Osteoblast (primary cell): ENCODE measurements around the gene TNIP2. TPM values are rescaled to one million over a fixed set of nuclear protein-coding genes. Genes with fewer than 3 reads are reported as not detected.

Experiments used
- DNase-seq: peaks from one replicate; pipeline ENCODE4 v3.0.0; 2011; ENCODE audit warnings: low spot score, mixed read lengths; ENCODE audit not compliant: insufficient read length; ENCODE audit errors: missing footprints
- H2AFZ ChIP-seq: 2 replicates; pipeline ENCODE4 v1.6.0; 2011; ENCODE audit warnings: mild to moderate bottlenecking, low read length
- H3K27ac ChIP-seq: 2 replicates; pipeline ENCODE4 v1.5.1; 2011; ENCODE audit warnings: mild to moderate bottlenecking, low read depth, low read length, moderate library complexity
- H3K27me3 ChIP-seq: 2 replicates; pipeline ENCODE4 v1.6.0; 2012; ENCODE audit warnings: mild to moderate bottlenecking, control low read depth, inconsistent platforms, low read length, moderate library complexity; ENCODE audit not compliant: insufficient read depth
- H3K36me3 ChIP-seq: 2 replicates; pipeline ENCODE4 v1.5.1; 2011; ENCODE audit warnings: mild to moderate bottlenecking, low read length, control low read depth, moderate library complexity; ENCODE audit not compliant: insufficient read depth
- H3K4me1 ChIP-seq: 2 replicates; pipeline ENCODE4 v1.5.1; 2011; ENCODE audit warnings: mild to moderate bottlenecking, low read length, control low read depth, moderate library complexity; ENCODE audit not compliant: insufficient read depth
- H3K4me2 ChIP-seq: 2 replicates; pipeline ENCODE4 v1.6.0; 2011; ENCODE audit warnings: mild to moderate bottlenecking, low read length; ENCODE audit not compliant: insufficient read depth
- H3K4me3 ChIP-seq: fragments of 200-600 bp; sonication (generic); 3 replicates; pipeline ENCODE4 v1.5.1; 2012; ENCODE audit warnings: mild to moderate bottlenecking, low read length, inconsistent platforms; ENCODE audit not compliant: insufficient read depth
- H3K79me2 ChIP-seq: 2 replicates; pipeline ENCODE4 v1.6.0; 2012; ENCODE audit warnings: mild to moderate bottlenecking, low read length, control low read depth, inconsistent platforms; ENCODE audit not compliant: insufficient read depth
- H3K9me3 ChIP-seq: 2 replicates; pipeline ENCODE4 v1.5.1; 2011; ENCODE audit warnings: low read depth, low read length, control low read depth
- H4K20me1 ChIP-seq: 2 replicates; pipeline ENCODE4 v1.6.0; 2012; ENCODE audit warnings: mild to moderate bottlenecking, low read length, control low read depth; ENCODE audit not compliant: insufficient read depth
- total RNA-seq: library from RNA; depleted of rRNA; stranded (reverse); fragments of >200 nt; gene quantifications from 2 replicates; pipeline ENCODE4 v1.2.3, GENCODE V29; 2012
- TF ChIP-seq, protein P1 (sequence below): IDR thresholded peaks from 2 replicates; pipeline ENCODE4 v1.5.1; 2011; ENCODE audit warnings: mild to moderate bottlenecking, low read depth, low read length, moderate library complexity; ENCODE audit errors: extremely low read depth

TNIP2 gene
- total RNA-seq, 1 donor: 44.9 TPM

DNA sequence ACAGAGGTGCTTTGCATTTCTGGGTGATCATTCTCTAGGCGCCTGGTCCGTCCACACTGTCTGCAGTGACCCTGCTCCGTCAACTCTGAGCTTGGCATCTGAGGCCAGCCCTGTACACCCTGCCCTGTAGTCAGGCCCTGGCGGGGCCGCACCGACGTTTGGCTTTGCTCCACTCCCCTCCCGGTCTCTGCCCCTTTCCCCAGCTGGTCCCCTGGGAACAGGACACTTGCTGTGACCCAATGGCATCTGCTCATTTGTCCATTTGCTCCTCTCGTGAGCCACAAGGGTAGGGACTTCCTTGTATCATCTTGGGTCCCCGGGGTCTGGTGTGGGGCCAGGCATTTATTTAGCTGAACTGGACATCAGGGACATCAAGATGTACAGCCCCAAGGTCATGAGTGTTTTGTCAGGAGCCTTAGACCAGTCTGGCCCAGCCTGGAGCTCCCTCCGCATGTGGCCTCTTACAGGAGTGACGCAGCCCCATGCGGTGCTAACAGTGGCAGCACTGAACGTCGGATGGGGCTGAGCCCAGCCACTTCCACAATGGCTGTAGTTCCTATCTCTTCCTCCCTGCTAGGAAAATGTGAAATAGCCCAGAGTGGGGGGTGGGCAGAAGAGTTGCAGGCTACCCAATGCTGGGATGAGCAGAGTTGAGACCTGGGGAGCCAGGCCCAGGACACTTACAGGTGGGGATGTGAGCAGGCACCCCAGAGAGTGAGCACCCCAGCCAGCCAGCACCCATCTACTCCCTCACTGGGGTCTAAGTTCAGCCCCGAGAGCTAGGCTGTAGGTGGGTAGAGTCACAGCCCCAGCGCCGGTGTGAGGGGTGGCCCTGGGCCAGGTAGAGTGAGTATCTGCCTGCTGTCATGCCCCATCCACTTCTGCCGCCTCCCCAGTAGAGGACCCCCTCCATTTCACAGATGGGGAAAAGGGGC lies 34.7 kb upstream of the TNIP2 start:
- Histone ChIP-seq H3K9me3 (no peaks in the 10 kb centered on the region), H3K79me2 (peaks cover 20% of the 10 kb centered on the region), H3K4me2 (no peak overlapping the region), H3K36me3 (no peaks in the 10 kb centered on the region), H4K20me1 (no peaks in the 10 kb centered on the region), H2AFZ (no peak overlapping the region), H3K4me3 (no peak overlapping the region), H3K27me3 (no peaks in the 10 kb centered on the region), H3K4me1 (peaks cover 21% of the 10 kb centered on the region), H3K27ac (no peak overlapping the region)
- peak; percentile 83 for DNase-seq
- TF ChIP-seq, protein P1, sequence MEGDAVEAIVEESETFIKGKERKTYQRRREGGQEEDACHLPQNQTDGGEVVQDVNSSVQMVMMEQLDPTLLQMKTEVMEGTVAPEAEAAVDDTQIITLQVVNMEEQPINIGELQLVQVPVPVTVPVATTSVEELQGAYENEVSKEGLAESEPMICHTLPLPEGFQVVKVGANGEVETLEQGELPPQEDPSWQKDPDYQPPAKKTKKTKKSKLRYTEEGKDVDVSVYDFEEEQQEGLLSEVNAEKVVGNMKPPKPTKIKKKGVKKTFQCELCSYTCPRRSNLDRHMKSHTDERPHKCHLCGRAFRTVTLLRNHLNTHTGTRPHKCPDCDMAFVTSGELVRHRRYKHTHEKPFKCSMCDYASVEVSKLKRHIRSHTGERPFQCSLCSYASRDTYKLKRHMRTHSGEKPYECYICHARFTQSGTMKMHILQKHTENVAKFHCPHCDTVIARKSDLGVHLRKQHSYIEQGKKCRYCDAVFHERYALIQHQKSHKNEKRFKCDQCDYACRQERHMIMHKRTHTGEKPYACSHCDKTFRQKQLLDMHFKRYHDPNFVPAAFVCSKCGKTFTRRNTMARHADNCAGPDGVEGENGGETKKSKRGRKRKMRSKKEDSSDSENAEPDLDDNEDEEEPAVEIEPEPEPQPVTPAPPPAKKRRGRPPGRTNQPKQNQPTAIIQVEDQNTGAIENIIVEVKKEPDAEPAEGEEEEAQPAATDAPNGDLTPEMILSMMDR: no peak

DNA sequence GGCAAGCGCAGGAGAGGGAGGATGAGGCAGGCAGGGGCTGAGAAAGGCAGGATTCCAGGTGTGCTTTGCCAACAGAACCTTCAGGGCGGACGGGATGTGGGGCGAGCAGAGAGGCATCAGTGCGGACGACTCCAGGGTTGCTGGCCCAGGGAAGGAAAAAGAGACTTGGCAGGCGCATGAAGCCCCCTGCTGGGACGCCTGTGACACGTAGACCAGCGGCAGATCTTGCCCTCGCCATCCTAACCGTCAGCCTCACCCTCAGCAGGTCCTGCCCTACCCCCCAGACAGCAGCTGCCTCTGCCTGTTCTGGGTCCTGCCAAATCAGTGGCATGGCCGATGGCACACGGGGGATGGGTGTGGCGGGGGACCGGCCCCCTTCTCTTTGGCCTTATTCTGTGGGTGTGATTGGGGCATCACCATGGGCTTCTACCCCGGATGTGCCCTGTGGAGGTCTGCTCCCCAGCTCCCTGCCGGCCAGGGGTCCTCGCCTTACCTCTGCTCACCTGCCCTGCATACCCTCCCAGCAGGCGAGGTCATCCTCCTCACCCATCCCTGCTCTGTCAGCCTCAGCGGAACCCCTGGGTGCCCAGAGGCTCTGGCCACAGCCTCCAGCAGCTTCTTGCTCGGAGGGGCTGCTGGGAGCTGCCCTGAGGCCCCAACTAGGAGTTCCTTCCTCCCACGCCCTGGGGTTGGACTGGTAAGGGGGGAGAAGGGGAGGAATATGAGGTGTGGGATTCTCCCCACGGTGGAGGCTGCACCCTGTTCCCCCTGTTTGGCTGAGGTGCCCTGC lies 33.9 kb upstream of the TNIP2 start:
- peak; percentile 67 for DNase-seq
- Histone ChIP-seq H2AFZ (no peak overlapping the region), H3K4me2 (no peak overlapping the region), H3K9me3 (no peaks in the 10 kb centered on the region), H3K27ac (no peak overlapping the region), H3K4me1 (peaks cover 14% of the 10 kb centered on the region), H3K4me3 (no peak overlapping the region), H3K36me3 (no peaks in the 10 kb centered on the region), H4K20me1 (no peaks in the 10 kb centered on the region), H3K27me3 (no peaks in the 10 kb centered on the region), H3K79me2 (peaks cover 11% of the 10 kb centered on the region)
- TF ChIP-seq, protein P1: no peak

DNA sequence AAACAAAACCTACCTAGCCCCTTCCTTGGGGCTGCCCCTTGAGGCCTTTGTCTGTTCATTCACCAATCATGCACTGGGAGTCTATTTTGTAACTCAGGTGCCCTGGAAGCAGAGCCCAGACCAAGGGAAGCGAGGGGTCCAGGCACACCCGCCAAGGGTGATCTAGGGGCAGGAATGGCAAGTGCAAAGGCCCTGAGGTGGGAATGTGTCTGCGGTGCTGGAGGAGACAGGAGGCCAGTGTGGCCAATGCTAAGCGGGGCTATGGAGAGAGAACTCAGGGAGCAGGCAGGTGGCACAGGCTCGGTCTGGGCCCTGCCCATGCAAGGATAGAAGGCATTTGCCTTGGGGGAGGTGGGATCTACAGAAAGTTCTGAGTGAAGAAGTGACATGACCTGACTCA lies 33.2 kb upstream of the TNIP2 start:
- Histone ChIP-seq H3K36me3 (no peaks in the 10 kb centered on the region), H2AFZ (no peak overlapping the region)

More for the DNA sequence above, 33.2 kb upstream of the TNIP2 start:
- TF ChIP-seq, protein P1: no peak
- peaks cover 6% of the 10 kb centered on the region for H3K79me2 ChIP-seq
- no peaks in the 10 kb centered on the region for H4K20me1 ChIP-seq
- DNase-seq: no peak
- H3K9me3 ChIP-seq: no peaks in the 10 kb centered on the region
- no peak overlapping the region for H3K27ac ChIP-seq
- H3K27me3 ChIP-seq: no peaks in the 10 kb centered on the region
- H3K4me1 ChIP-seq: peaks cover 8% of the 10 kb centered on the region
- H3K4me2 ChIP-seq: no peak overlapping the region
- no peak overlapping the region for H3K4me3 ChIP-seq
